HG02981 (cell line): ENCODE data around the gene NFATC2.

ENCODE experiments used
- ATAC-seq: cut with Tn5 transposase; IDR thresholded peaks from one replicate; pipeline ENCODE4 v1.9.1; 2021; ENCODE audit warnings: mild to moderate bottlenecking, moderate library complexity; ENCODE audit not compliant: unreplicated experiment

NFATC2 gene

DNA sequence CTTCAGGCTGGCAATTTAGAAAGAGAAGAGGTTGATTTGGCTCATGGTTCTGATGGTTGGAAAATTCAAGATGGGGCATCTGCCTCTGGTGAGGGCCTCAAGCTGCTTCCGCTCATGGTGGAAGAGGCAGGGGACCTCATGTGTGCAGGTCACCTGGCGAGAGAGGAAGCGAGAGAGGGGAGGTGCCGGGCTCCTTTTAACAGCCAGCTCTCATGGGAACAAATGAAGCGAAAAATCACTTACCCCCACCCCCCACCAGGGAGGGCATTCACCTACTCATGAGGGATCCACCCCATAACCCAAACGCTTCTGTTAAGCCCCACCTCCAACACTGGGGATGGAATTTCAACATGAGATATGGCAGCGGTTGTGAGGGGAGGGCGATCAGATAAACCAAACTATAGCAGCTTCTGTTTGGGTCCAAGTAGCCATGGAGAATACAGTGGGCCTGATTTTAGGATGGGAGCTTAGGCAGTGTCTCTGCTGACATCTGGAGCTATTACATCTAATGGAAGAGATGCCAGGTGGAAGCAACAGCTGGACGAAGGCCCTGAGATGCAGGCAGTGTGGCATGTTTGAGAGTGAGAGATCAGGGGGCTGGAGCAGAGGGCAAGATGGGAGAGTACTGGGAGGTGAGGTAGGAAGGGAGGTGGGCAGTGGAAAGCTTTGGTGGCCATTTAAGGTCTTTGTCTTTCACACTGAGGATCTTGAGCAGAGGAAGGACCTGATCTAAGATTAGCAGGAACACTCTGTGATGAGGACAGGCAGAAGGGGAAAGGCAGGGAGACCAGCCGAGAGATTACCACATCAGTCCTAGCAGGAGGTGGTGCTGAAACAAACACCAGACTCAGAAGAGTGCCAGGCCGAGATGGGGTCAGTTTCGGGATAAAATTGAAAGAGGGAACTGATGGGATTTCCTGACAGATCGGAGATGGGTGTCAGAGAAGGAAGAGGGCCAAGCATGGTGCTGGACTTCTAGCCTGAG is 161.8 kb downstream of the NFATC2 start:
- ATAC-seq: no peak

DNA sequence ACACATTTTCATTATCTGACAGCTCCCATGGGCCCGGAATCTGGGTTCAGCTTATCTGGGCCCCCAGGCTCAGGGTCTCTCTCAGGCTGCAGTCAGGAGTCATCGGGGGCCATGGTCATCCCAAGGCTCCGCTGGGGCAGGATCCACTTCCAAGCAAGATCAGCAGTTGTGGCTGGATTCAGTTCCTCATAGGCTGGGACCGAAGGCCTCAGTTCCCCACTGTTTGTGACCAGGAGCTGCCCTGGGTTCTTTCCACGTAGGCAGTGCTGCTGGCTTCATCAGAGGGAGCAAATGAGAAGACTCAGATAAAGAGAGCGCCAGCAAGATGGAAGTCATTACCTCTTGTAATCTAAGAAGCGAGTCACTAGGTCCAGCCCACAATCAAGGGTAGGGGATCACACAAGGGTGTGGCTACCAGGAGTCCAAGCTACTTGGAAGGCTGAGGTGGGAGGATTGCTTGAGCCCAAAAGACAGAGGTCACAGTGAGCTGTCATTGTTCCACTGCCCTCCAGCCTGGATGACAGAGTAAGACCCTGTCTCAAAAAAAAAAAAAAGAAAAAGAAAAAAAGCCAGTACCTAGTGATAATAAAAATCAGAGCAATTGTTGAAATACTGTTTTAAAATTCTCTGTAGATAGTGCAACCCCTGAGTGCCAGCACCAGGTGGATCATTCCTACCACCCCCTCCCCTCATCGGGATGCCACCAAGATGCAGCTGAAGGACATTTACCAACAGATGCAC is 162.7 kb downstream of the NFATC2 start:
- ATAC-seq: no peak

DNA sequence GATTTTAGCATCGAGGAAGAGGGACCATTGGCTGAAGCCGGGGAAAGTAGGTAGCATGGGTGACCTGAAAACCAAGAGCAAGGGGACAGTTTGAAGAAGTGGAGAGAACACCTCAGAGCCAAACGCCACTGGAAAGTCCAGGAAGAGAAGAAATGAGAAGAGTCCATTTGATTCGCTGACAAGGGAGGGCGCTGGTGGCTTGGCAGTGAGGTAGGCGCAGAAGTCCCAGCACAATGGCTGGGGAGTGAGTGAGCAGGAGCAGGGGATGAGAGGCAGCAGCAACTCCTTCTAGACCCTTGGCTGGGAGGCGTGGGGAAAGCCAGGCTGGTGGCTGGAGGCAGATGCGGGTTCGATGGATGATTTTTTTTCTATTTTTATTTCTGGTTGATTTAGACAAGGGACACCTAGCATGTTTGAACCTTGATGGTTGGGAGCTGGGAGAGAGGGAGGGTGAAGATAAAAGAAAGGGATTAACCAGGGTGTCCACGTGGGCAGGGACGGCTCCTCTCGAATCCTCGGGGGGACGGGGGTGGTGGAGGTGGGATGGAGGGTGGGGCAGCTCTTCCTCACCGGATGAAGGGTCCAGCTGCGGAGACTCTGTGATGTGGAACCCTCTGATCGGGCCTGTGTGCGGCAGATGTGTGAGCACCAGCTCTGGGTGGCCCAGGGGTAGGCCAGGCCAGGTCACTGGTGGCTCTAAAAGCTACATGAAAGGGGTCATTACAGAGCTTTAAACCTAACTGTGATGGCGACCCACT is 164.2 kb downstream of the NFATC2 start:
- ATAC-seq: no peak

- no peak for ATAC-seq
Observed at GRCh38 chr20:51377132-51377531, 165.4 kb downstream of the NFATC2 start.

DNA sequence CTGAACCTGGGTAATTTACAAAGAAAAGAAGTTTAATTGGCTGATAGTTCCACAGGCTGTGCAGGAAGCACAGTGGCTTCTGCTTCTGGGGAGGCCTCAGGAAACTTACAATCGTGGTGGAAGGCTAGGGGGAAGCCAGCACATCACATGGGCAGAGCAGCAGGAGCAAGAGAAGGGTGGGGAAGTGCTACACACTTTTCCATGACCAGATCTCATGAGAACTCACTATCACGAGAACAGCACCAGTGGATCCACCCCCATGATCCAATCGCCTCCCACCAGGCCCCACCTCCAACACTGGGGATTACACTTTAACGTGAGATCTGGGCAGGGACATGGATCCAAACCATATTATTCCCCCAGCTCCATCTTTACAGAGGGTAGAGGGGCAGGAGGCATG is 166.4 kb downstream of the NFATC2 start:
- no peak for ATAC-seq

GRCh38 chr20:51375561-51375960 is 167.0 kb downstream of the NFATC2 start:
- no peak for ATAC-seq

- ATAC-seq: no peak
Observed at GRCh38 chr20:51374961-51375360, 167.6 kb downstream of the NFATC2 start.

DNA sequence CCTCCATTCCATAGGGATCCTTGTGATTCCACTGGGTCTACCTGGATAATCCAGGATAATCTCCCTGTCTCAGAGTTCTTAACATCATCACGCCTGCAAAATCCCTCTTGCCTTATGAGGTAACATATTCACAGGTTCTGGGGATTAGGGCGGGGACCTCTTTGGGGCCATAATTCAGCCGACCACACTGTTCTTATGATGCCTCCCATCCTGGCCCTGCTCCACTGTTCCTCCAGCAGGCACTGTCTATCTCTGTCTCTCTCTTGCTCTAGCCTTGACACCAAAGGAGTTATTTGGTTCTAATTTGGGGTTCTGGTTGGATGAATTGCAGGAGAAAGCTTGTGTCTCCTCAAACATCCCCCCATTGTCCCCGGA is 168.1 kb downstream of the NFATC2 start:
- ATAC-seq: no peak

- ATAC-seq: no peak
Observed at GRCh38 chr20:51373713-51374455, 168.6 kb downstream of the NFATC2 start.

DNA sequence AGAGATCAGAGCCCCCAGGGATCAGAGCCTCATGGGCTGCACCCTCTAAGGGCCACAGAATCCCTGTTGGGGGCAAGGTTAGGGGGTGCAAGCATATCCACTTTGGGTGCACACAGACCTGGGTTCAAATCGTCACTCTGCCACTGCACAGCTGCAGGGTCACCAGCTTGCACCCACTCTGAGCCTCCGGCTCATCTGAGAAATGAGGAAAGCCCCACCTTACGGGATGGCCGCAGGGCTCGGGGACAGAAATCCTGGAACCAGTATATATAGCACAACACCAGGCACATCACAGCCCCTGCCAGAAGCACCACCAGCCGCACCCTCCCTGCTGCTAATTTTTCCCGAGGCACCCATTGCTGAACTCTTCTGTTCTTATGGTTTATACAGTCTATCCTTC is 169.6 kb downstream of the NFATC2 start:
- no peak for ATAC-seq

DNA sequence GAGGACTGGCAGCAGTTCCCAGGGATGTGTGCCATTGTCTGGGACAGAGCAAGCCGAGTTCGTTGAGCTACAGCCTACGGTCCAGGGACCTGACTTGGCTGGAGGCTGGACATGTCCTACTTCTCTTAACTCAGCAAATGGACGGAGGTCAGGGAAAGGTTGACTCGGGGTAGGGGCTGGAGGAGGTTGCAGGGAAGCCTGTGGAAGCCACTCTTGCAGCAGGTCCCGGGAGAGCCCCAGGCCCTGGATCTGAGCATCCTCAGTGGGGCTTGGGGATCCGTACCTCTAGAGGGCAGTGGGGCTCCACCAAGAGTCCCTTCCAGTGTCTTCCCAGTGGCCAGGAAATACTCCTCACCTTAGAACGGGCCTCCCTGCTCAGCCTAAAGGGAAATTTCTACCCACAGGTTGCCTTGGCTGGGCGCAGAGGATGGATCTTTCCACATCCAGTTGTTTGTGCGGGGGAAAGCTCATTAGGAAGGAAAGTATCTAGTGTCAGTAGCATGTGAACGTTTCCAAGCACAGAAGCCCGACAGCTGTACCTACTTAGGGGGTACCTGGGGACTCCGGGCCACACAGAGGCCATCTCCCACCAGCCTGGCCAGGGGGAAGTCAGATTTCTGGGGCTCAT is 170.2 kb downstream of the NFATC2 start:
- no peak for ATAC-seq

DNA sequence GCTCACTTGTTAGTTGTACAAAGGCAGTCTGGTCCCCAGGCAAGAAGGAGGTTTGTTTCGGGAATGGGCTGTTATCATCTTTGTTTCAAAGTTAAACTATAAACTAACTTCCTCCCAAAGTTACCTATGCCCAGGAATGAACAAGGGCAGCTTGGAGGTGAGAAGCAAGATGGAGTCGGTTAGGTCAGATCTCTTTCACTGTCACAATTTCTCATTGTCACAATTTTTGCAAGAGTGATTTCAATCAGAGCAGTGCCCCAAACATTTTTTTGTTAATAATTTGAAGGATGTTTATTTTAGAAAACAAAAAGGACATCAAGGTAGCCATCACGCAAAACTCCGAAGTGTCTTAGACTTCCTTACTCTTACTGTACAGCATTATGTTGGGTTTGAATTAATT is 170.8 kb downstream of the NFATC2 start:
- ATAC-seq: no peak

DNA sequence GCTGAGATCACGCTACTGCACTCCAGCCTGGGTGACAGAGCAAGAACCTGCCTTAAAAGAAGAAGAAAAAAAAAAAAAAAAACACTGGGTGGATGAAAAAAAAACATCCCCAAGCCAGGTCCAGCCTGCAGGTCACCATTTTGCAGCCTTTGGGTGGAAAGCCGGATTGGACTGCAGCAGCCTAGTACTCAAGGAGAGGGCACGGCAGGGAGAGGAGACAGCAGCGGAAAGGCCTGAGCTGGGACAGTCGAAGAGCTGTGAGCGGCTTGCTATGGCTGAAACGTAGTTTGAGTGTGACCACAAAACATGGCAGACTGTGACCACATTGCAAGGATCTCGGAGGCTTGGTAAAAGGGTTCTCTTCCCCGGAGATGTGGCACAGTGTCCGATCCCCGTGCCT is 173.0 kb downstream of the NFATC2 start:
- ATAC-seq: no peak

GRCh38 chr20:51368461-51369211 is 173.9 kb downstream of the NFATC2 start:
- ATAC-seq: no peak

- ATAC-seq: no peak
Observed at GRCh38 chr20:51366155-51366886, 176.2 kb downstream of the NFATC2 start.

- no peak for ATAC-seq
Observed at GRCh38 chr20:51365670-51366069, 176.8 kb downstream of the NFATC2 start.

GRCh38 chr20:51363813-51364212 is 178.7 kb downstream of the NFATC2 start:
- no peak for ATAC-seq

DNA sequence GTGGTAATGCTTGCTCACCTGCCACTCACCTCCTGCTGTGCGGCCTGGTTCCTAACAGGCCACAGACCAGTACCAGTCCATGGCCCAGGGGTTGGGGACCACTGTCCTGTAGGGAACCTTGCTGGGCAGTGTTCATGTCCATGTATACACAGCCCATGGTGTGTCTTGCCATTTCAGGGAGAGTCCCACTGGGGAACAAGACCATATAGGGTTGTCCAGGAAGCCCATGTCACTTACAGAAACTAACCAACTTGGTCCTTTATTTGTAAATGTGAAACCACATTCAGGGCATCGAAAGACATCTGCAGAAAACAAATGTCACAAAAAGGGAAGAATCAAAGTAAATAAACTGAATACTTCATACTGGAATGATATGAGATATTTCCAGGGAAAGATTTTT is 179.1 kb downstream of the NFATC2 start:
- peak; percentile 72 for ATAC-seq

DNA sequence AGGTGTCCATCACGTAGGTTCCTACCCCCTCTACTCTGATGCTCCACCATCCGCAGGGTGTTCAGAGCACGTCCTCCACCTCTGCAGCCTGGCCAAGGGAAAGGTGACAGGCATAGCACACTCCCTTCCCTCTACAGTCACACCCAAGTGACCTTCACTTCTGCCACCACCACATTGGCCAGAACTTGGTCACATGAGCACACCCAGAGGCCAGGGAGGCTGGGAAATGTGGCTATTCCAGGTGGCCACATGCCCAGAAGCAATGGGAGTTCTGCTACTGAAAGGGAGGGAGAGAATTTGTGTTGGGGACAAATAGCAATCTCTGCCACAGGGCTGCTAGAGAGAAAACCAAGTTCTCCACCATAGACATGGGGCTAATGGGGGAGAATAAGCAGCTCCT is 180.3 kb downstream of the NFATC2 start:
- ATAC-seq: no peak
